HepG2 (cell line): ENCODE measurements around the gene COX4I2. TPM values are rescaled to one million over a fixed set of nuclear protein-coding genes. Genes with fewer than 3 reads are reported as not detected.
A peak's percentile ranks its signal among the peaks of the same experiment; 100 is the strongest.

Source experiments
- ARHGAP35 ChIP-seq: sonication (generic); formaldehyde crosslinking; IDR thresholded peaks from 2 replicates; pipeline ENCODE4 v1.9.0; 2022; ENCODE audit warnings: mild to moderate bottlenecking, inconsistent platforms, moderate library complexity, missing genetic modification reagents, borderline replicate concordance
- CBX1 ChIP-seq: IDR thresholded peaks from one replicate; pipeline ENCODE4 v1.6.1; 2016; ENCODE audit warnings: antibody characterized with exemption, low read depth
- EED ChIP-seq: sonication (generic); formaldehyde crosslinking; IDR thresholded peaks from 2 replicates; pipeline ENCODE4 v1.5.0; 2020; ENCODE audit warnings: mild to moderate bottlenecking, missing genetic modification reagents
- HDAC2 ChIP-seq: sonication (generic); formaldehyde crosslinking; IDR thresholded peaks from 2 replicates; pipeline ENCODE4 v1.4.0; 2020; ENCODE audit warnings: missing genetic modification reagents
- KDM2A ChIP-seq: sonication (generic); formaldehyde crosslinking; IDR thresholded peaks from 2 replicates; pipeline ENCODE4 v1.4.0; 2020; ENCODE audit warnings: low read depth, missing genetic modification reagents, borderline replicate concordance
- KDM6A ChIP-seq: IDR thresholded peaks from 2 replicates; pipeline ENCODE4 v1.6.1; 2016; ENCODE audit warnings: low read depth
- NCOA5 ChIP-seq: sonication (generic); formaldehyde crosslinking; IDR thresholded peaks from 2 replicates; pipeline ENCODE4 v1.4.0; 2020; ENCODE audit warnings: missing genetic modification reagents
- NCOR1 ChIP-seq: fragments of 200-600 bp; sonication (generic); IDR thresholded peaks from 2 replicates; pipeline ENCODE4 v1.7.0; 2017; ENCODE audit warnings: antibody characterized with exemption, low read length, borderline replicate concordance
- NR2F6 ChIP-seq, 2 experiments: IDR thresholded peaks; 2 replicates each; pipeline ENCODE4 v1.6.1; 2016; ENCODE audit warnings: antibody characterized with exemption in 1 of 2, mild to moderate bottlenecking in 1 of 2
- RAD21 ChIP-seq: fragments of 450-650 bp; formaldehyde crosslinking; IDR thresholded peaks from 2 replicates; pipeline ENCODE4 v1.5.0; 2020; ENCODE audit warnings: mild to moderate bottlenecking
- SOX6 ChIP-seq, 2 experiments: fragments of 450-650 bp in 1 of 2; sonication (generic) in 1 of 2; formaldehyde crosslinking in 1 of 2; IDR thresholded peaks; 2 replicates each; pipeline versions ENCODE4 v1.4.0 to v1.6.1; 2017 to 2020; ENCODE audit warnings: antibody characterized with exemption in 1 of 2, mild to moderate bottlenecking in 1 of 2, missing genetic modification reagents in 1 of 2
- ZBTB20 ChIP-seq: sonication (generic); formaldehyde crosslinking; IDR thresholded peaks from 2 replicates; pipeline ENCODE4 v1.8.1; 2023; ENCODE audit warnings: missing genetic modification reagents, low read depth, mild to moderate bottlenecking, borderline replicate concordance
- ZFAT ChIP-seq: sonication (generic); formaldehyde crosslinking; conservative IDR thresholded peaks from 2 replicates; pipeline ENCODE4 v1.8.1; 2023; ENCODE audit warnings: missing genetic modification reagents, inconsistent platforms
- ZKSCAN8 ChIP-seq: IDR thresholded peaks from 2 replicates; pipeline ENCODE4 v1.6.1; 2016; ENCODE audit warnings: borderline replicate concordance, missing genetic modification reagents, missing compliant biosample characterization
- ZNF121 ChIP-seq: sonication (generic); formaldehyde crosslinking; IDR thresholded peaks from 2 replicates; pipeline ENCODE4 v1.5.0; 2020; ENCODE audit warnings: mild to moderate bottlenecking, missing genetic modification reagents
- ZNF143 ChIP-seq: sonication (generic); formaldehyde crosslinking; IDR thresholded peaks from 2 replicates; pipeline ENCODE4 v1.4.0; 2020; ENCODE audit warnings: missing genetic modification reagents
- ZNF24 ChIP-seq: fragments of 450-650 bp; IDR thresholded peaks from 2 replicates; pipeline ENCODE4 v1.6.1; 2017; ENCODE audit warnings: antibody characterized with exemption, mild to moderate bottlenecking
- ZNF256 ChIP-seq: sonication (generic); formaldehyde crosslinking; conservative IDR thresholded peaks from 2 replicates; pipeline ENCODE4 v1.4.0; 2020; ENCODE audit warnings: missing genetic modification reagents
- ZNF326 ChIP-seq: sonication (generic); formaldehyde crosslinking; IDR thresholded peaks from 2 replicates; pipeline ENCODE4 v1.4.0; 2020; ENCODE audit warnings: missing genetic modification reagents, borderline replicate concordance
- ZNF570 ChIP-seq: sonication (generic); formaldehyde crosslinking; IDR thresholded peaks from 2 replicates; pipeline ENCODE4 v1.4.0; 2020; ENCODE audit warnings: mild to moderate bottlenecking, missing genetic modification reagents, borderline replicate concordance
- ZNF709 ChIP-seq: sonication (generic); formaldehyde crosslinking; IDR thresholded peaks from 2 replicates; pipeline ENCODE4 v1.5.0; 2020; ENCODE audit warnings: mild to moderate bottlenecking, missing genetic modification reagents
- ZNF720 ChIP-seq: sonication (generic); formaldehyde crosslinking; IDR thresholded peaks from 2 replicates; pipeline ENCODE4 v1.4.0; 2020; ENCODE audit warnings: missing genetic modification reagents
- polyA plus RNA-seq, 8 experiments: library from polyadenylated mRNA; depleted of rRNA in 3 of 8; stranded (reverse) in 7 of 8; unstranded in 1 of 8; fragments of >200 nt; fragmentation: Illumina TruSeq in 4 of 8; extraction: Trizol in 4 of 8; gene quantifications; 2 replicates each; pipeline versions ENCODE4 v1.2.1 to v1.2.3, GENCODE V29; 2011 to 2016; ENCODE audit warnings: low read depth in 4 of 8, missing spikeins in 1 of 8, mixed read lengths in 1 of 8; ENCODE audit not compliant: insufficient read depth in 1 of 8
- total RNA-seq, 5 experiments: library from RNA; depleted of rRNA; stranded (reverse); fragments of >200 nt; fragmentation: Illumina TruSeq; extraction: Trizol; gene quantifications; 2 replicates each; pipeline ENCODE4 v1.2.3, GENCODE V29; 2016; ENCODE audit warnings: low read depth in 1 of 5
- TF ChIP-seq, protein P1 (sequence below): sonication (generic); formaldehyde crosslinking; IDR thresholded peaks from 2 replicates; pipeline ENCODE4 v1.4.0; 2020; ENCODE audit warnings: mild to moderate bottlenecking, low read depth, missing genetic modification reagents
- TF ChIP-seq, protein P2 (sequence below): IDR thresholded peaks from 2 replicates; pipeline ENCODE4 v1.6.1; 2016; ENCODE audit warnings: missing compliant biosample characterization, missing genetic modification reagents, borderline replicate concordance
- TF ChIP-seq, protein P3 (sequence below): sonication (generic); formaldehyde crosslinking; conservative IDR thresholded peaks from 2 replicates; pipeline ENCODE4 v1.4.0; 2020; ENCODE audit warnings: missing genetic modification reagents
- TF ChIP-seq, protein P4 (sequence below): sonication (generic); formaldehyde crosslinking; IDR thresholded peaks from 2 replicates; pipeline ENCODE4 v1.5.0; 2020; ENCODE audit warnings: missing genetic modification reagents

The COX4I2 gene
- total and polyA plus RNA-seq, 2 of the 13 experiments (the other 11 are each of a cell fraction or from before 2014, with no cell fraction given): 1.1 TPM; not detected in 1

DNA sequence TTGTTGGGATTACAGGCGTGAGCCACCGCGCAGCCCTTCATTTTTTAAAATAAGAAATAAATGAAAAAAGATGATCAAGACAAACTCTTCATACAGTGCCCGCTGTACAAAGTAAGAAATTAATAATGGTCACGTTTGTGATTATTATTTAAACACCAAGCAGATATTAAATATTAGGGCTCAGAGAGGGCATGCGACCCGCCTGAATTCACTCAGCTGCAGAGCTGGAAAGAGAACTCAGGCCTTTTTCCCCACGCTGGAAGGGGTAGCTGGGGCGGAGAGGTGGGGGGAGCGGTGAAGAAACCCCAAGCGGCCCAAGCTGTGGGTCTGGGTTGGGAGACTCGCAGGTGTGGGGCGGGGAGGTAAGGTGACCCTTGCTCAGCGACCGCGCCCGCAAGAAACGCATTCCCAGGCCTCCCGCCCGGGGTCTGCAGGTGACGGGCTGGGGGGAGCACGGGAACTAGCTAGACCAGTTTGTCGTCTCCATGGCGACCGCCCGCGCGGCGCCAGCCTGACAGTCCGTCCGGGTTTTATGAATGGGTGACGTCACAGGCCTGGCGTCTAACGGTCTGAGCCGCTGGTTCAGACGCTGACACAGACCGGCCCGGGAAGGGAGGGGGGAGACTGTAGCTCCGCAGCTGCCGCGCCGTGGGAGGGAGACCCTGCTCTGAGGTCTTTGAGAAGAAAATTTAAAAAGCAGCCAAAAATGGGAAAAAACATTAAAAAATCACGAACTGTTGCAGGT is 33.7 kb upstream of the COX4I2 start (continued):
- TF ChIP-seq, protein P1, sequence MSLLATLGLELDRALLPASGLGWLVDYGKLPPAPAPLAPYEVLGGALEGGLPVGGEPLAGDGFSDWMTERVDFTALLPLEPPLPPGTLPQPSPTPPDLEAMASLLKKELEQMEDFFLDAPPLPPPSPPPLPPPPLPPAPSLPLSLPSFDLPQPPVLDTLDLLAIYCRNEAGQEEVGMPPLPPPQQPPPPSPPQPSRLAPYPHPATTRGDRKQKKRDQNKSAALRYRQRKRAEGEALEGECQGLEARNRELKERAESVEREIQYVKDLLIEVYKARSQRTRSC (CRISPR knock-in tag): no peak
- TF ChIP-seq EED (peak; percentile 69; the same call in 1 of the 2 replicates), RAD21 (peak; percentile 89), ZNF24 (no peak), ZNF570 (CRISPR knock-in tag) (no peak), NR2F6 (IDR thresholded peaks at IDR 0.05) (peak; percentile 64; the same call in 1 of the 2 replicates), NR2F6 (CRISPR knock-in tag; IDR thresholded peaks at IDR 0.05) (peak; percentile 94), NCOA5 (peak; percentile 79; the same call in 1 of the 2 replicates), SOX6 (IDR thresholded peaks at IDR 0.05) (no peak), SOX6 (CRISPR knock-in tag; IDR thresholded peaks at IDR 0.05) (peak; percentile 94), CBX1 (peak; percentile 91), ZNF326 (CRISPR knock-in tag) (no peak), ZNF709 (CRISPR knock-in tag) (no peak), ZNF720 (CRISPR knock-in tag) (no peak; the same call in 1 of the 2 replicates), ZKSCAN8 (CRISPR knock-in tag) (peak; percentile 94; the same call in 1 of the 2 replicates), ARHGAP35 (CRISPR knock-in tag) (peak; percentile 82; the same call in 1 of the 2 replicates), ZNF256 (CRISPR knock-in tag) (peak; percentile 75; the same call in 1 of the 2 replicates), HDAC2 (CRISPR knock-in tag) (peak; percentile 96), KDM2A (CRISPR knock-in tag) (peak; percentile 96), NCOR1 (peak; percentile 92), KDM6A (CRISPR knock-in tag) (peak; percentile 75), ZBTB20 (CRISPR knock-in tag) (peak; percentile 95), ZNF143 (CRISPR knock-in tag) (peak; percentile 68), ZFAT (CRISPR knock-in tag) (no peak), ZNF121 (CRISPR knock-in tag) (peak; percentile 73)
- TF ChIP-seq, protein P2, sequence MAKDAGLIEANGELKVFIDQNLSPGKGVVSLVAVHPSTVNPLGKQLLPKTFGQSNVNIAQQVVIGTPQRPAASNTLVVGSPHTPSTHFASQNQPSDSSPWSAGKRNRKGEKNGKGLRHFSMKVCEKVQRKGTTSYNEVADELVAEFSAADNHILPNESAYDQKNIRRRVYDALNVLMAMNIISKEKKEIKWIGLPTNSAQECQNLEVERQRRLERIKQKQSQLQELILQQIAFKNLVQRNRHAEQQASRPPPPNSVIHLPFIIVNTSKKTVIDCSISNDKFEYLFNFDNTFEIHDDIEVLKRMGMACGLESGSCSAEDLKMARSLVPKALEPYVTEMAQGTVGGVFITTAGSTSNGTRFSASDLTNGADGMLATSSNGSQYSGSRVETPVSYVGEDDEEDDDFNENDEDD (CRISPR knock-in tag): peak; percentile 91; the same call in 1 of the 2 replicates
- TF ChIP-seq, protein P3, sequence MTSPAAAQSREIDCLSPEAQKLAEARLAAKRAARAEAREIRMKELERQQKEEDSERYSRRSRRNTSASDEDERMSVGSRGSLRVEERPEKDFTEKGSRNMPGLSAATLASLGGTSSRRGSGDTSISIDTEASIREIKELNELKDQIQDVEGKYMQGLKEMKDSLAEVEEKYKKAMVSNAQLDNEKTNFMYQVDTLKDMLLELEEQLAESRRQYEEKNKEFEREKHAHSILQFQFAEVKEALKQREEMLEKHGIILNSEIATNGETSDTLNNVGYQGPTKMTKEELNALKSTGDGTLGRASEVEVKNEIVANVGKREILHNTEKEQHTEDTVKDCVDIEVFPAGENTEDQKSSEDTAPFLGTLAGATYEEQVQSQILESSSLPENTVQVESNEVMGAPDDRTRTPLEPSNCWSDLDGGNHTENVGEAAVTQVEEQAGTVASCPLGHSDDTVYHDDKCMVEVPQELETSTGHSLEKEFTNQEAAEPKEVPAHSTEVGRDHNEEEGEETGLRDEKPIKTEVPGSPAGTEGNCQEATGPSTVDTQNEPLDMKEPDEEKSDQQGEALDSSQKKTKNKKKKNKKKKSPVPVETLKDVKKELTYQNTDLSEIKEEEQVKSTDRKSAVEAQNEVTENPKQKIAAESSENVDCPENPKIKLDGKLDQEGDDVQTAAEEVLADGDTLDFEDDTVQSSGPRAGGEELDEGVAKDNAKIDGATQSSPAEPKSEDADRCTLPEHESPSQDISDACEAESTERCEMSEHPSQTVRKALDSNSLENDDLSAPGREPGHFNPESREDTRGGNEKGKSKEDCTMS (CRISPR knock-in tag): no peak
- TF ChIP-seq, protein P4, sequence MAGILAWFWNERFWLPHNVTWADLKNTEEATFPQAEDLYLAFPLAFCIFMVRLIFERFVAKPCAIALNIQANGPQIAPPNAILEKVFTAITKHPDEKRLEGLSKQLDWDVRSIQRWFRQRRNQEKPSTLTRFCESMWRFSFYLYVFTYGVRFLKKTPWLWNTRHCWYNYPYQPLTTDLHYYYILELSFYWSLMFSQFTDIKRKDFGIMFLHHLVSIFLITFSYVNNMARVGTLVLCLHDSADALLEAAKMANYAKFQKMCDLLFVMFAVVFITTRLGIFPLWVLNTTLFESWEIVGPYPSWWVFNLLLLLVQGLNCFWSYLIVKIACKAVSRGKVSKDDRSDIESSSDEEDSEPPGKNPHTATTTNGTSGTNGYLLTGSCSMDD (CRISPR knock-in tag): no peak
